Cardiac muscle cell (in vitro differentiated cells and primary cell): ENCODE measurements around the gene CD300A. TPM values are rescaled to one million over a fixed set of nuclear protein-coding genes. Genes with fewer than 3 reads are reported as not detected.

ENCODE experiments used
- DNase-seq, 2 donors: peaks; one replicate each; pipeline versions ENCODE4 v3.0.0 to v3.0.0-alpha.2; 2010 to 2017; ENCODE audit warnings: low read depth in 1 of 2, low spot score in 1 of 2
- H3K27ac ChIP-seq: fragments of 200-600 bp; sonication (generic); 2 replicates; pipeline ENCODE4 v1.5.1; 2016
- H3K27me3 ChIP-seq: fragments of 200-600 bp; sonication (generic); 2 replicates; pipeline ENCODE4 v1.6.0; 2016; ENCODE audit warnings: control low read depth
- H3K36me3 ChIP-seq: fragments of 200-600 bp; sonication (generic); 2 replicates; pipeline ENCODE4 v1.5.1; 2016; ENCODE audit warnings: control low read depth
- H3K4me1 ChIP-seq: fragments of 200-600 bp; sonication (generic); 2 replicates; pipeline ENCODE4 v1.8.1; 2017; ENCODE audit warnings: low read depth, mild to moderate bottlenecking, mixed run types
- H3K4me3 ChIP-seq: fragments of 200-600 bp; sonication (generic); 2 replicates; pipeline ENCODE4 v1.5.1; 2016; ENCODE audit warnings: mild to moderate bottlenecking
- H3K9me3 ChIP-seq: fragments of 200-600 bp; sonication (generic); 2 replicates; pipeline ENCODE4 v1.5.1; 2017; ENCODE audit warnings: low read depth, mild to moderate bottlenecking, control low read depth
- CTCF ChIP-seq: IDR thresholded peaks from 2 replicates; pipeline ENCODE4 v1.5.1; 2012; ENCODE audit warnings: low read depth, mild to moderate bottlenecking, low read length
- polyA plus RNA-seq: library from polyadenylated mRNA; unstranded; fragments of >200 nt; fragmentation: Nextera tagmentation; extraction: Ambion mirVana; gene quantifications from 2 replicates; pipeline ENCODE4 v1.2.1, GENCODE V29; 2016
- total RNA-seq: library from RNA; depleted of rRNA; stranded (reverse); fragments of >200 nt; gene quantifications from 2 replicates; pipeline ENCODE4 v1.2.3, GENCODE V29; 2016

The CD300A gene
- total and polyA plus RNA-seq, 2 experiments from 2014 or later = 2.6 to 2.7 TPM

- TF ChIP-seq CTCF = no peak
- H3K9me3 ChIP-seq = no peaks in the 10 kb centered on the region
- H3K4me1 ChIP-seq = no peaks in the 10 kb centered on the region
- H3K36me3 ChIP-seq = no peaks in the 10 kb centered on the region
- H3K27ac ChIP-seq = no peak overlapping the region
- no peak for DNase-seq
- no peak overlapping the region for H3K4me3 ChIP-seq
- peaks cover 9% of the 10 kb centered on the region for H3K27me3 ChIP-seq
Observed at GRCh38 chr17:74521701-74522201, 55.3 kb downstream of the CD300A start.

- TF ChIP-seq CTCF = no peak
- H3K4me3 ChIP-seq = no peak overlapping the region
- no peaks in the 10 kb centered on the region for H3K36me3 ChIP-seq
- DNase-seq = no peak
- H3K9me3 ChIP-seq = no peaks in the 10 kb centered on the region
- H3K27ac ChIP-seq = no peak overlapping the region
- no peaks in the 10 kb centered on the region for H3K4me1 ChIP-seq
- peaks cover 9% of the 10 kb centered on the region for H3K27me3 ChIP-seq
Observed at GRCh38 chr17:74522381-74523105, 56.1 kb downstream of the CD300A start.

GRCh38 chr17:74523308-74523707, 56.9 kb downstream of the CD300A start:
- no peak for DNase-seq

GRCh38 chr17:74524653-74525464, 58.4 kb downstream of the CD300A start:
- no peaks in the 10 kb centered on the region for H3K9me3 ChIP-seq
- H3K27me3 ChIP-seq = peaks cover 9% of the 10 kb centered on the region
- no peak overlapping the region for H3K27ac ChIP-seq
- H3K36me3 ChIP-seq = no peaks in the 10 kb centered on the region
- no peaks in the 10 kb centered on the region for H3K4me1 ChIP-seq
- no peak overlapping the region for H3K4me3 ChIP-seq
- DNase-seq = no peak
- TF ChIP-seq CTCF = no peak

More at GRCh38 chr17:74523308-74523707, 56.9 kb downstream of the CD300A start:
- Histone ChIP-seq H3K4me1 (no peaks in the 10 kb centered on the region), H3K9me3 (no peaks in the 10 kb centered on the region), H3K27me3 (peaks cover 9% of the 10 kb centered on the region), H3K36me3 (no peaks in the 10 kb centered on the region), H3K27ac (no peak overlapping the region), H3K4me3 (no peak overlapping the region)
- TF ChIP-seq CTCF = no peak

GRCh38 chr17:74525465-74525725, 59.0 kb downstream of the CD300A start:
- Histone ChIP-seq H3K4me3 (no peak overlapping the region), H3K27ac (no peak overlapping the region), H3K4me1 (no peaks in the 10 kb centered on the region), H3K27me3 (peaks cover 9% of the 10 kb centered on the region), H3K36me3 (no peaks in the 10 kb centered on the region), H3K9me3 (no peaks in the 10 kb centered on the region)
- DNase-seq = no peak
- TF ChIP-seq CTCF = no peak
